SK-N-SH (cell line): ENCODE measurements around the gene SLC38A2. TPM values are rescaled to one million over a fixed set of nuclear protein-coding genes. Genes with fewer than 3 reads are reported as not detected.
A peak's percentile ranks its signal among the peaks of the same experiment; 100 is the strongest.

Source experiments
- CTCF ChIA-PET: fragments of 300-600, 350-600 bp; formaldehyde crosslinking; extraction: SDS; loops from one replicate; lab custom pipeline; 2021; lab: Yijun Ruan, JAX
- POLR2A ChIA-PET: fragments of 350-600 bp; sonication (Branson Sonifier 250); formaldehyde crosslinking; extraction: SDS; loops from one replicate; lab custom pipeline; 2020; ENCODE audit warnings: antibody characterized with exemption, inconsistent platforms; lab: Yijun Ruan, JAX
- DNase-seq: peaks from one replicate; pipeline ENCODE4 v3.0.0; 2012
- H2AFZ ChIP-seq: fragments of 200-600 bp; sonication (generic); 2 replicates; pipeline ENCODE4 v1.8.1; 2016; ENCODE audit warnings: antibody characterized with exemption, mild to moderate bottlenecking, low read depth
- H3F3A ChIP-seq: fragments of 200-600 bp; sonication (generic); replicated peaks from 2 replicates; pipeline ENCODE3; 2016; ENCODE audit warnings: antibody characterized with exemption, mild to moderate bottlenecking; ENCODE audit not compliant: insufficient read depth
- H3K27ac ChIP-seq, 2 experiments: fragments of 200-500 bp in 1 of 2; fragments of 200-600 bp in 1 of 2; sonication (Bioruptor generic) in 1 of 2; sonication (generic), shearing (Covaris generic) in 1 of 2; 2 replicates each; pipeline versions ENCODE4 v1.5.1 to v1.6.1; 2014 to 2016; ENCODE audit warnings: low read depth in 2 of 2, inconsistent platforms in 1 of 2, low read length in 1 of 2, mild to moderate bottlenecking in 1 of 2, mixed read lengths in 1 of 2
- H3K27me3 ChIP-seq: fragments of 200-600 bp; sonication (generic), shearing (Covaris generic); 2 replicates; pipeline ENCODE4 v1.6.1; 2016; ENCODE audit warnings: mixed run types; ENCODE audit not compliant: insufficient read depth
- H3K36me3 ChIP-seq, 2 experiments: fragments of 200-500 bp in 1 of 2; fragments of 200-600 bp in 1 of 2; sonication (Bioruptor generic) in 1 of 2; sonication (generic) in 1 of 2; replicated peaks in 1 of 2; 2 replicates each; pipeline versions ENCODE3 to v1.5.1; 2014 to 2016; ENCODE audit warnings: low read length in 1 of 2, mild to moderate bottlenecking in 1 of 2; ENCODE audit not compliant: insufficient read depth in 2 of 2, control insufficient read depth in 1 of 2
- H3K4me1 ChIP-seq, 2 experiments: fragments of 200-500 bp in 1 of 2; fragments of 200-600 bp in 1 of 2; sonication (Bioruptor generic) in 1 of 2; sonication (generic), shearing (Covaris generic) in 1 of 2; 2 replicates each; pipeline versions ENCODE4 v1.5.1 to v1.6.1; 2014 to 2016; ENCODE audit warnings: low read depth in 1 of 2, low read length in 1 of 2, mixed run types in 1 of 2; ENCODE audit not compliant: insufficient read depth in 2 of 2, control insufficient read depth in 1 of 2
- H3K4me2 ChIP-seq: fragments of 200-600 bp; sonication (generic), shearing (Covaris generic); 2 replicates; pipeline ENCODE4 v1.6.1; 2017; ENCODE audit warnings: mixed run types
- H3K4me3 ChIP-seq, 2 experiments: fragments of 200-500 bp in 1 of 2; fragments of 200-600 bp in 1 of 2; sonication (Bioruptor generic) in 1 of 2; sonication (generic), shearing (Covaris generic) in 1 of 2; 2 replicates each; pipeline versions ENCODE4 v1.5.1 to v1.8.1; 2014 to 2016; ENCODE audit warnings: low read depth in 2 of 2, inconsistent platforms in 1 of 2, low read length in 1 of 2, mild to moderate bottlenecking in 1 of 2, mixed read lengths in 1 of 2, moderate library complexity in 1 of 2
- H3K79me2 ChIP-seq: fragments of 200-600 bp; sonication (generic); 2 replicates; pipeline ENCODE4 v1.8.1; 2017; ENCODE audit warnings: mild to moderate bottlenecking; ENCODE audit not compliant: insufficient read depth
- H3K9ac ChIP-seq: fragments of 200-600 bp; sonication (generic); 2 replicates; pipeline ENCODE4 v1.6.1; 2017; ENCODE audit warnings: mixed run types
- H3K9me2 ChIP-seq: fragments of 200-600 bp; sonication (generic); 2 replicates; pipeline ENCODE4 v1.6.1; 2017; ENCODE audit warnings: mixed run types
- H3K9me3 ChIP-seq: fragments of 200-600 bp; sonication (generic); 2 replicates; pipeline ENCODE4 v1.6.1; 2017; ENCODE audit warnings: mixed run types, mild to moderate bottlenecking, moderate library complexity
- H4K20me1 ChIP-seq: fragments of 200-600 bp; sonication (generic); 2 replicates; pipeline ENCODE4 v1.6.1; 2017; ENCODE audit warnings: mild to moderate bottlenecking, mixed run types; ENCODE audit not compliant: insufficient read depth
- CHD2 ChIP-seq: fragments of 150-350 bp; IDR thresholded peaks from 2 replicates; pipeline ENCODE4 v1.6.1; 2018; ENCODE audit warnings: low read length; ENCODE audit not compliant: partially characterized antibody
- CTCF ChIP-seq: fragments of 200-600 bp; sonication (generic); IDR thresholded peaks from 2 replicates; pipeline ENCODE4 v1.6.1; 2017; ENCODE audit warnings: antibody characterized with exemption, mild to moderate bottlenecking, moderate library complexity
- MXI1 ChIP-seq: IDR thresholded peaks from 2 replicates; pipeline ENCODE4 v1.6.1; 2012; ENCODE audit warnings: mild to moderate bottlenecking, low read depth, low read length, improper control_type of control experiment
- PBX3 ChIP-seq: IDR thresholded peaks from 2 replicates; pipeline ENCODE4; 2012
- RAD21 ChIP-seq: IDR thresholded peaks from 2 replicates; pipeline ENCODE4 v1.6.1; 2012; ENCODE audit warnings: mild to moderate bottlenecking, low read length
- RCOR1 ChIP-seq: fragments of 150-350 bp; IDR thresholded peaks from 2 replicates; pipeline ENCODE4 v1.6.1; 2017; ENCODE audit warnings: antibody characterized with exemption, low read length
- REST ChIP-seq: IDR thresholded peaks from 2 replicates; pipeline ENCODE4 v1.6.1; 2012; ENCODE audit warnings: mild to moderate bottlenecking, low read depth, low read length, moderate library complexity
- RFX5 ChIP-seq: IDR thresholded peaks from 2 replicates; pipeline ENCODE4 v1.6.1; 2012; ENCODE audit warnings: mild to moderate bottlenecking, improper control_type of control experiment, low read length
- RXRA ChIP-seq: IDR thresholded peaks from 2 replicates; pipeline ENCODE4 v1.4.0; 2012; ENCODE audit warnings: low read depth, mild to moderate bottlenecking, borderline replicate concordance
- TEAD4 ChIP-seq: IDR thresholded peaks from 2 replicates; pipeline ENCODE4 v1.4.0; 2012; ENCODE audit warnings: mild to moderate bottlenecking, borderline replicate concordance; ENCODE audit not compliant: insufficient read depth
- polyA plus RNA-seq, 3 experiments: library from polyadenylated mRNA; depleted of rRNA; stranded (reverse); fragments of >200 nt; gene quantifications; 2 replicates each; pipeline ENCODE4 v1.2.3, GENCODE V29; 2012
- TF ChIP-seq, protein P1 (sequence below): fragments of 150-350 bp; IDR thresholded peaks from 2 replicates; pipeline ENCODE4 v1.6.1; 2016; ENCODE audit warnings: mild to moderate bottlenecking, low read depth, low read length

The SLC38A2 gene
- polyA plus RNA-seq, 1 of the 3 experiments (the other 2 are of a cell fraction), result 135 TPM

DNA sequence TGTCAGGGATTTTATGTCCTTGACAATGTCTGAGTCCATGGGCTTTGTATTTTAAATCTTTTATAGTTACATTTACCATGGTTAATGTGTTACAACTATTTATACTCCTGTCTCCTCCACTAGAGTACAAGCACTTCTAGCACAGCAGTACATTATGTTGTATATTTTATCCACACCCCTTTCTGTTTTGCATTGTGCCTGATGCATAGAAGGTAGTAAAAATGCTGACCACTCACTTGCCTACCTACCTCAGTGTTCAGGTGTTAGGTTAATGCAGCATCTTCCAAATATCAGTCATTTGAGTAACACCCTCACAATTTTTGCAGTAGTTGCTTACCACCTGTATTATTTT, 31.1 kb upstream of the SLC38A2 start:
- DNase-seq, result no peak
- H3K27me3 ChIP-seq, result no peaks in the 10 kb centered on the region
- TF ChIP-seq RAD21, result no peak
- no peak for TF ChIP-seq MXI1
- TF ChIP-seq, protein P1, sequence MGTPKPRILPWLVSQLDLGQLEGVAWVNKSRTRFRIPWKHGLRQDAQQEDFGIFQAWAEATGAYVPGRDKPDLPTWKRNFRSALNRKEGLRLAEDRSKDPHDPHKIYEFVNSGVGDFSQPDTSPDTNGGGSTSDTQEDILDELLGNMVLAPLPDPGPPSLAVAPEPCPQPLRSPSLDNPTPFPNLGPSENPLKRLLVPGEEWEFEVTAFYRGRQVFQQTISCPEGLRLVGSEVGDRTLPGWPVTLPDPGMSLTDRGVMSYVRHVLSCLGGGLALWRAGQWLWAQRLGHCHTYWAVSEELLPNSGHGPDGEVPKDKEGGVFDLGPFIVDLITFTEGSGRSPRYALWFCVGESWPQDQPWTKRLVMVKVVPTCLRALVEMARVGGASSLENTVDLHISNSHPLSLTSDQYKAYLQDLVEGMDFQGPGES, result no peak
- TF ChIP-seq RFX5, result no peak
- no peak for TF ChIP-seq TEAD4
- no peak for TF ChIP-seq PBX3
- TF ChIP-seq CTCF, result no peak
- no peak for TF ChIP-seq RXRA
- no peak for TF ChIP-seq REST
- TF ChIP-seq RCOR1, result no peak
- no peak for TF ChIP-seq CHD2
- H3K4me3 ChIP-seq, result no peak overlapping the region
- H3K4me1 ChIP-seq, result peaks cover 3 to 29% of the 10 kb centered on the region in 2 experiments
- peak overlapping the region; percentile 77 to 88; a peak in 3 of 4 replicates for H3K27ac ChIP-seq
- H3K9me2 ChIP-seq, result no peaks in the 10 kb centered on the region
- CTCF ChIA-PET, result no interaction called here
- H4K20me1 ChIP-seq, result no peaks in the 10 kb centered on the region
- no peaks in the 10 kb centered on the region for H3K36me3 ChIP-seq
- no peak overlapping the region; the same call in 1 of the 2 replicates for H3K4me2 ChIP-seq
- H3K9me3 ChIP-seq, result no peaks in the 10 kb centered on the region
- H2AFZ ChIP-seq, result no peak overlapping the region
- H3K9ac ChIP-seq, result peak overlapping the region; percentile 31; the same call in 1 of the 2 replicates
- peaks cover 33% of the 10 kb centered on the region for H3F3A ChIP-seq
- POLR2A ChIA-PET, result no interaction called here
- no peaks in the 10 kb centered on the region for H3K79me2 ChIP-seq
